HG02870 (cell line): ENCODE results near the gene NRTN.
"Not testable (repeated sequence)": the region's sequence is repeated elsewhere in the genome, so short reads cannot be mapped to it uniquely, and the experiment has no call there.

Experiments used
- ATAC-seq: cut with Tn5 transposase; IDR thresholded peaks from one replicate; pipeline ENCODE4 v1.9.1; 2021; ENCODE audit warnings: mild to moderate bottlenecking, moderate library complexity; ENCODE audit not compliant: unreplicated experiment

NRTN gene

DNA sequence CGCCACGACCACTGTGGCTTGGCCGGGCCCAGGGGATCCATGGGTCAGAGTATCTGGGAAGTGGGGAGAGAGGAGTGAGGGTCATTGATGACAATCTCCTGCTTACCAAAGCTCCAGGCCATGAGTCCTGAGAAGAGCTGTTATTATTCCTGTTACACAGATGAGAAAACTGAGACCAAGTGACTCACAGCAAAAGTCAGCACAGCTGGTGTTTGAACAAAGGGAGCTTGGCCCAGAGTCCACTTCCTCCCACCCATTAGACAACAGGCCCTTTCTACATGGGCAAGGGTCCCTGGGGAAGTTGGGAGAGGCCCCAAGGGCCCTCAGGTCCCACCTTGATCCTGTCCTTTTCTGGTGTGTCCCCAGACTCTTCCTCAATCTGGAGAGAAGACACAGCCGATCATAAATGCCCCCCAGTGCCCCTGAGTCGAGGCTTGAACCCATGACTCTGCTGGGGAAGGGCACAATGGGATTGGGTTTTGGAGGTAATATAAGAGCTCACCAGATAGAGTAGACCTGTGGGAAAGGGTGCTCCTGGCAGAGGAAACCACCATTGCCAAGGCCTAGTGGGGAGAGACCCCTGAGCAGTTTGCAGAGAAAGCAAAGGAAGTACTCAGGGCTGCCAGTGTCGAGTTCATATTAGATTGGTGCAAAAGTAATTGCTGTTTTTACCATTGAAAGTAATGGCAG lies 27.8 kb downstream of the NRTN start:
- no peak for ATAC-seq

- ATAC-seq = no peak
These were observed 33.0 kb downstream of the NRTN start for GRCh38 chr19:5837761-5838352.

- ATAC-seq = no peak
These were observed 33.6 kb downstream of the NRTN start for GRCh38 chr19:5838353-5839064.

DNA sequence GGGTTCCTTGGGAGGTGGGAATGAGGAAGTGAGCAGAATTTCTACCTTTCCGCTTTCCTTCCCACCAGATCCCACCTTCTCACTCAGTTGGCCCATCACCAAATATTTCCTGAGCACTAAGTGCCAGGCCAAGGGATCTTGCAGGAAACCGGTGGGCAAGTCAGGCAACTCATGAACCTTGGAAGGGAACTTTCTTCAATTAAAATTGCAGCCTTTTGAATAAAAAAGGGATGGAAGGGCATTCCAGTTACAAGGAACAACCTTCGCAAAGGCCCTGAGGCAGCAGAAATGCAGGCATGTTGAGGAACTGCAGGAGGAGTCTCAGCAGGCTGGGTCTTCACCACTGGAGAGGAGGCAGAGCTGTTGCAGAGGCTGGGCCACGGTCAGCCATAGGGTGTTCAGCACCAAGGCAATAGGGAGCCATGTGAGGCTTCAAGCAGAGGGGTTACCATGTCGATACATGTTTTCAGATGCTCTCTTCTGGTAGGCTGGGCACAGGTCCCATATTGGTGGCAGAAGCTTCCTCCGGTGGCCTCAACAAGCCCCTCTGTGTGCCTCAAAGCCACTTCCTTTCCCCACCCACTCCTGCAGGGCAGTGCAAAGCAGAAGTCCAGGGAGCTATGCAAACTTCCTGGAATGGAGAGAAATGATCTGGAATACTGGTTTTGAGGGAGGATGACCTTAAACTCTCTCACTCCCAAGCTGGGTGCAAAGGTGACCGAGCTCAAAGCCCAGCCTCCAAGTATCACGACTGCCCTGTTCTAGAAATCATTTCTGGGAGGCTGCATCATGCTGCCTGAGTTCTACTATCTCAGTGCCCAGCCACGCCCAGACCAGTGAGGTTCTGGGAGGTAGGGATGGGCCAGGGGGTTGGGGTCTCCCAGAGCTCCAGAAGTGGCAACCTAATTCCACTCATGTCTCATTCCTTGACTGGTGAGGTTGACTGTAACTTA lies 34.5 kb downstream of the NRTN start, which contains the start of gene FUT6:
TSS of gene FUT6 (minus strand) at position 638 of the 953 bp plus-strand sequence. CDS start 7,135 bp downstream, outside the sequence.
- ATAC-seq = no peak

GRCh38 chr19:5841735-5842111 lies 36.9 kb downstream of the NRTN start:
- ATAC-seq = not testable (repeated sequence)

- no peak for ATAC-seq
These were observed 38.5 kb downstream of the NRTN start for GRCh38 chr19:5843295-5843927.

GRCh38 chr19:5844456-5845433 lies 39.9 kb downstream of the NRTN start:
- ATAC-seq = no peak

- ATAC-seq = not testable (repeated sequence)
These were observed 43.0 kb downstream of the NRTN start for GRCh38 chr19:5847846-5848245.

- not testable (repeated sequence) for ATAC-seq
These were observed 43.8 kb downstream of the NRTN start for GRCh38 chr19:5848621-5849020.

- no peak for ATAC-seq
These were observed 45.3 kb downstream of the NRTN start for GRCh38 chr19:5850189-5850588.

DNA sequence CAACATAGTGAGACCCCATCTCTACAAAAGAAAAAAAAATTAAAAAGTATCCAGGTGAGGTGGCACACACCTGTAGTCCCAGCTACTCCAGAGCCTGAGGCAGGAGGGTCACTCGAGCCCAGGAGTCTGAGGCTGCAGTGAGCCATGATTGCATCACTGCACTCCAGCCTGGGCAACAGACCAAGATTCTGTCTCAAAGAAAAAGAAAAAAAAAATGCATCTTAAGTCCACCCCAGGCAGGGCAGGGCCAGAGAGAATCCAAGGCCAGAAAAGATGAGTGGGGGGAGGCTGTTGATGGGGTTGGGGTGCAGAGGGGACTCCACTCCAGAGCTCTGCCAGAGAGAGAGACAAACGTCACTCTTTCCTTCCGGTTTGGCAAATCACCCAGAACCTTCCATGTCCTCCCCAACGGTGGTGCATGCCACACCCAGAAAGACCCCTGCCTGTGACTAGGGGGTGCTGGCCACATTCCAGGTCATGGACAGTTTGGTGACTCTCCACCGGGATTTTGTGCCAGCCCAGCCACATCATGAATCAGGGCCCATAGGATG lies 46.0 kb downstream of the NRTN start:
- no peak for ATAC-seq

- no peak for ATAC-seq
These were observed 46.4 kb downstream of the NRTN start, which contains the start of gene FUT3 for GRCh38 chr19:5851302-5851701. FUT3 (minus strand) TSS chr19:5851449.

DNA sequence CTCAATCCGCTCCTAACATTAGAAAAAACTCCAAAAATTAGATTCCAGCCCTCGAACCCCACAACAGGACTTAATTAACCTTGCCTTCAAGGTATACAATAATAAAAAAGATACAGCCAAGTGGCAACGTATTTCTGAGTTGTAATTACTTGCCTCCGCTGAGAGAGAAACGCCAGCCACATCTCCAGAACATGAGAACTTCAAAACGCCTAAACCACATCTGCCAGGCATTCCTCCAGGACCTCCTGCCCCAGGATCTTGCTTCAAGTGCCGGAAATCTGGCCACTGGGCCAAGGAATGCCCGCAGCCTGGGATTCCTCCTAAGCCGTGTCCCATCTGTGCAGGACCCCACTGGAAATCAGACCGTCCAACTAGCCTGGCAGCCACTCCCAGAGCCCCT lies 49.3 kb downstream of the NRTN start:
- ATAC-seq = not testable (repeated sequence)

- ATAC-seq = not testable (repeated sequence)
These were observed 50.3 kb downstream of the NRTN start for GRCh38 chr19:5855151-5855550.

GRCh38 chr19:5857203-5858081 lies 52.6 kb downstream of the NRTN start:
- ATAC-seq = no peak

DNA sequence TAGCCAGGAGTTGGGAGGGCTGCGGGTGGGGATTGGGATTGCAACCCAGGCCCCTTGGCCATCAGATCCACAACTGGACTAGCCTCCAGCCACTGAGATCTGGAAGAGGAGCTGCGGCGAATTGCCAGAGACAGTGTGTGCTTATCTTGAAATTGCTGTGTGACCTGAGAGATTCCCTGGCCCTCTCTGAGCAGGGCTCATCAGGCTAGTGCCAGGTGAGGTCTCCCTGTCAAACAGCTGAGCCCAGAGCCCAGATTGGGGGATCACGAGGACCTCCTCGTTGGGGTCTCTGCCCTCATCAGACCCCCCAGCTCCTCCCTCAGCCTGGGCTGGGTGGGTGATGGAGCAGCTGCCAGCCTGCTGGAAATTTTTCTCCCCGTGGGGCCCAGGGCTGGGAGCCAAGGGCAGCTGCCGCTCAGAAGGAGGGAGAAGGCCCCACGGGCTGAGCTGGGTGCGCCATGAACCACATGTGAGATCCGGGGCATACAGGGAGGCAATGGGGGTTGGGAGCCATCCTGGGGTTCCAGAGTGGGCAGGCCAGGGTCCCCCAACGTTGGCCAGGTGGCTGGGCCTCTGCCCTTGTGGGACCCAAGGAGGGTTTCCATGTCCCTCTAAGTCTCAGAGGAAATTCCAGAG lies 58.3 kb downstream of the NRTN start:
- ATAC-seq = no peak

DNA sequence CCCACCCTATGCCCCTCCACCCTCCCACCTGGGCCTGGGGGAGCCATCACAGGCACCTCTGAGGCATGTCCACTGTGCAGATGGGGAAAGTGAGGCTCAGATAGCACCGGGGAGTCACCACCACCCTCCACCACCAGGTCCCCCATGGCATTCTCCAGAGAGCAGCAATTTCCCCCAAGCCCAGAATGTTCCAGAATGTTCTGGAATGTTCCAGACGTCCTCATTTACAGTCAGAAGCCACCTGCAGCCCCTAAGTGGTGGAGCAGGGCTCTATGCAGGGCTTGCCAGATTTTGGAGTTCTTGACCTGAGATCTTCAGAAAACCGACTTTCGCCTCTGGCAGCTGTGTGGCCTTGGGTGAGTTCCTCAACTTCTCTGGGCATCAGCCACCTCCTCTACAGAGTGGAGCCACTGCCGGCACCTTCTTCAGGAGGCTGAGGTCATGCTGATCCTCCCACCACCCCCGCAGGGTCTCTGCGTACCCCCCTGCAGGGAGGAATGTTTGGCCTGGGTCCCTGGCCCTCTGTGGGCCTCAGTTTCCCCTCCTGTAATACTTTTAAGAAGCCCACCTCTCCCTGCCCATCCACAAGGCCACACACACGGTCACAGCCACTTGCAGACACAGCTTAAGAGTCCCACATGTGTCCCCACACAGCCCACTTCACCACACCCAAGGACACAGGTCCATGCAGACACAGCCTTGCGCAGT lies 59.3 kb downstream of the NRTN start:
- no peak for ATAC-seq
